ENCODE results near the gene GPR141. TPM values are rescaled to one million over a fixed set of nuclear protein-coding genes. Genes with fewer than 3 reads are reported as not detected.
A peak's percentile ranks its signal among the peaks of the same experiment; 100 is the strongest.

The GPR141 gene
- not detected in 2 replicates for total RNA-seq (2014; rRNA removed; shearing (Covaris generic))
- total RNA-seq (2022) = not detected in 2 replicates
- Bru-seq, nascent RNA = not detected
- percentile 26 among the genes with signal in this experiment for BruChase-seq, experiment 1, labeled RNA remaining after a 6-hour chase
- not detected for BruChase-seq, experiment 2, labeled RNA remaining after a 2-hour chase
- long read RNA-seq = 0 reads

GRCh38 chr7:37683246-37684120, at the start of gene GPR141:
TSS of gene GPR141 (plus strand) at chr7:37683766. CDS start at chr7:37740394, 56,628 bp downstream.
- Histone ChIP-seq H3K36me3 (ENCODE audit: insufficient read depth, low read length) (no peaks in the 10 kb centered on the region), H3K4me1 (ENCODE audit: insufficient read depth, low read length, poor library complexity, severe bottlenecking) (peaks cover 7% of the 10 kb centered on the region), H4K20me1 (ENCODE audit: insufficient read depth, low read length) (no peaks in the 10 kb centered on the region), H3K9me2 (ENCODE audit: insufficient read depth, low read length) (no peaks in the 10 kb centered on the region), H3K79me2 (ENCODE audit: insufficient read depth, low read depth, low read length) (no peaks in the 10 kb centered on the region), H3K9me3 (ENCODE audit: low read length) (no peaks in the 10 kb centered on the region), H3K4me2 (ENCODE audit: low read length) (no peak within 1 kb of the TSS), H2AFZ (ENCODE audit: low read length) (no peak within 1 kb of the TSS), H3K27ac (ENCODE audit: low read depth, low read length, poor library complexity, severe bottlenecking) (no peak within 1 kb of the TSS), H3K4me3 (ENCODE audit: low read depth, low read length, poor library complexity, severe bottlenecking) (no peak within 1 kb of the TSS)
- TF ChIP-seq EZH2phosphoT487 (IDR thresholded peaks at IDR 0.05; ENCODE audit: borderline replicate concordance, low read depth, low read length) (no peak), CTCF (conservative IDR thresholded peaks at IDR 0.05; ENCODE audit: low read length) (no peak)
- peak; percentile 18 for DNase-seq (ENCODE audit: low spot score)
- no TSS peak for BruUV-seq (replicated peaks)
- ChIA-PET CTCF (ENCODE audit: unreplicated experiment) (no interaction called here), POLR2A (no interaction called here)
- intact Hi-C loops (cut with micrococcal nuclease; ENCODE audit: unreplicated experiment) = no loop called here

GRCh38 chr7:37635346-37635745, 48.2 kb upstream of the GPR141 start:
- TF ChIP-seq CTCF (conservative IDR thresholded peaks at IDR 0.05; ENCODE audit: low read length) (no peak), EZH2phosphoT487 (IDR thresholded peaks at IDR 0.05; ENCODE audit: borderline replicate concordance, low read depth, low read length) (no peak)
- no peaks in the 10 kb centered on the region for H3K36me3 ChIP-seq (ENCODE audit: insufficient read depth, low read length)
- no peaks in the 10 kb centered on the region for H4K20me1 ChIP-seq (ENCODE audit: insufficient read depth, low read length)
- H3K4me2 ChIP-seq (ENCODE audit: low read length) = no peak overlapping the region
- no peaks in the 10 kb centered on the region for H3K9me3 ChIP-seq (ENCODE audit: low read length)
- POLR2A ChIA-PET = interaction anchor here (1.0 kb wide), 1 partner anchor 30 kb away, joined by 3 read pairs; no protein-coding TSS in a partner anchor
- no peak overlapping the region for H3K4me3 ChIP-seq (ENCODE audit: low read depth, low read length, poor library complexity, severe bottlenecking)
- no peak overlapping the region for H2AFZ ChIP-seq (ENCODE audit: low read length)
- no peaks in the 10 kb centered on the region for H3K79me2 ChIP-seq (ENCODE audit: insufficient read depth, low read depth, low read length)
- CTCF ChIA-PET (ENCODE audit: unreplicated experiment) = no interaction called here
- H3K4me1 ChIP-seq (ENCODE audit: insufficient read depth, low read length, poor library complexity, severe bottlenecking) = no peaks in the 10 kb centered on the region
- no peak overlapping the region for H3K27ac ChIP-seq (ENCODE audit: low read depth, low read length, poor library complexity, severe bottlenecking)
- no peak for DNase-seq (ENCODE audit: low spot score)
- intact Hi-C loops (cut with micrococcal nuclease; ENCODE audit: unreplicated experiment) = no loop called here
- BruUV-seq (replicated peaks) = no TSS peak
- H3K9me2 ChIP-seq (ENCODE audit: insufficient read depth, low read length) = no peaks in the 10 kb centered on the region
